H1 (cell line): ENCODE data around the gene PCNX3.

Experiments used
- POLR2A ChIP-seq, 2 experiments: IDR thresholded peaks; 1 replicate in 1 of 2; 2 replicates in 1 of 2; pipeline ENCODE4 v1.6.1; 2011; ENCODE audit warnings: low read depth in 2 of 2, low read length in 2 of 2, mild to moderate bottlenecking in 2 of 2; ENCODE audit errors: control extremely low read depth in 1 of 2
- SP4 ChIP-seq: IDR thresholded peaks from 2 replicates; pipeline ENCODE4 v1.6.1; 2012; ENCODE audit warnings: low read length, inconsistent platforms

- TF ChIP-seq SP4 = no peak
- no peak for TF ChIP-seq POLR2A (IDR thresholded peaks at IDR 0.05; ENCODE audit: control extremely low read depth in 1 of 2, low read depth in 2 of 2, low read length in 2 of 2)
Measured at GRCh38 chr11:65660038-65660437, 44.5 kb downstream of the PCNX3 start.
